ENCODE results near the gene RGCC.
A peak's percentile ranks its signal among the peaks of the same experiment; 100 is the strongest.
"Not testable (repeated sequence)": the region's sequence is repeated elsewhere in the genome, so short reads cannot be mapped to it uniquely, and the experiment has no call there.

Gene RGCC

GRCh38 chr13:41492432-41493260, 35.3 kb downstream of the RGCC start:
- DNase-seq, result no peak

GRCh38 chr13:41494202-41494601, 36.9 kb downstream of the RGCC start:
- DNase-seq, result no peak

GRCh38 chr13:41495044-41495443, 37.7 kb downstream of the RGCC start:
- DNase-seq, result no peak

GRCh38 chr13:41496420-41497234, 39.3 kb downstream of the RGCC start:
- peak; percentile 53 for DNase-seq

GRCh38 chr13:41497436-41497835, 40.1 kb downstream of the RGCC start:
- no peak for DNase-seq

- DNase-seq, result no peak
Observed at GRCh38 chr13:41499452-41499851, 42.1 kb downstream of the RGCC start.

GRCh38 chr13:41500511-41500910, 43.2 kb downstream of the RGCC start:
- DNase-seq, result peak; percentile 38

- DNase-seq, result no peak
Observed at GRCh38 chr13:41501281-41501680, 43.9 kb downstream of the RGCC start.

- no peak for DNase-seq
Observed at GRCh38 chr13:41502031-41502430, 44.7 kb downstream of the RGCC start.

GRCh38 chr13:41502673-41503072, 45.3 kb downstream of the RGCC start:
- no peak for DNase-seq

- no peak for DNase-seq
Observed at GRCh38 chr13:41503356-41503755, 46.0 kb downstream of the RGCC start.

- not testable (repeated sequence) for DNase-seq
Observed at GRCh38 chr13:41504657-41505056, 47.3 kb downstream of the RGCC start.

GRCh38 chr13:41505209-41505835, 48.0 kb downstream of the RGCC start:
- DNase-seq, result no peak

GRCh38 chr13:41506312-41506711, 49.0 kb downstream of the RGCC start:
- no peak for DNase-seq

GRCh38 chr13:41509971-41510370, 52.6 kb downstream of the RGCC start:
- no peak for DNase-seq

GRCh38 chr13:41511827-41512226, 54.5 kb downstream of the RGCC start:
- no peak for DNase-seq

GRCh38 chr13:41512441-41512840, 55.1 kb downstream of the RGCC start:
- peak; percentile 39 for DNase-seq

GRCh38 chr13:41513600-41513999, 56.2 kb downstream of the RGCC start:
- DNase-seq, result no peak

GRCh38 chr13:41514853-41515395, 57.6 kb downstream of the RGCC start:
- no peak for DNase-seq

GRCh38 chr13:41515491-41516139, 58.3 kb downstream of the RGCC start:
- DNase-seq, result peak; percentile 43

GRCh38 chr13:41516166-41516565, 58.8 kb downstream of the RGCC start:
- no peak for DNase-seq

- no peak for DNase-seq
Observed at GRCh38 chr13:41516760-41517159, 59.4 kb downstream of the RGCC start.

Data from islet precursor cell (in vitro differentiated cells).